Vagina (tissue), 2 donors: ENCODE measurements around the gene LRMDA.

Experiments
- POLR2A ChIP-seq, 2 donors: fragments of 450-650 bp; IDR thresholded peaks; one replicate each; pipeline ENCODE4 v1.6.1; 2017; ENCODE audit warnings: antibody characterized with exemption in 2 of 2, mild to moderate bottlenecking in 2 of 2, moderate library complexity in 2 of 2
- POLR2AphosphoS5 ChIP-seq, 2 donors: sonication (generic); formaldehyde crosslinking; IDR thresholded peaks; one replicate each; pipeline ENCODE4 v1.9.0; 2017; ENCODE audit warnings: antibody characterized with exemption in 2 of 2, mild to moderate bottlenecking in 2 of 2, low read depth in 1 of 2; ENCODE audit not compliant: insufficient read depth in 1 of 2
- TF ChIP-seq, protein P1 (sequence below), 3 experiments: fragments of 450-650 bp in 2 of 3; fragments of 200-600 bp in 1 of 3; sonication (generic) in 1 of 3; IDR thresholded peaks; one replicate each; pipeline ENCODE4 v1.5.1; 2017 to 2019; ENCODE audit warnings: antibody characterized with exemption in 3 of 3, mild to moderate bottlenecking in 2 of 3, moderate library complexity in 2 of 3

DNA sequence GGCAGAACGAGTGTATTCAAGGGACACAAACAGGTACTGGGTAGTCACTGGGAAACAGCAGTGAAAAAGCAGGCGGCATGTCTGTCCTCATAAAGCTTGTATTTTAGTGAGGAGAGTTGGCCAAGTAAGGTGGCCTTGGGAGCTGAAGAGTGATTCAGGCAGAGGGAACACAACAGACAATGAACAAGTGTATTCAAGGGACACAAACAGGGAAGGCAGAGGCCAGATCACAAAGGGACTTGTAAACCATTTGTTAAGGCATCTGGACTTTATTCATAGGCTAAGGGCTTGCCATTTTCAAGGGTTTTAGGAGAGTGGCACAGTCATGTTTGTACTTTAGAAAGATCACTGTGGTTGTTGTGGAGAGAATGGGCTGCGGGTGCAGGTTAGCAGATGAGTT is 49.0 kb downstream of the LRMDA start:
- TF ChIP-seq, protein P1, sequence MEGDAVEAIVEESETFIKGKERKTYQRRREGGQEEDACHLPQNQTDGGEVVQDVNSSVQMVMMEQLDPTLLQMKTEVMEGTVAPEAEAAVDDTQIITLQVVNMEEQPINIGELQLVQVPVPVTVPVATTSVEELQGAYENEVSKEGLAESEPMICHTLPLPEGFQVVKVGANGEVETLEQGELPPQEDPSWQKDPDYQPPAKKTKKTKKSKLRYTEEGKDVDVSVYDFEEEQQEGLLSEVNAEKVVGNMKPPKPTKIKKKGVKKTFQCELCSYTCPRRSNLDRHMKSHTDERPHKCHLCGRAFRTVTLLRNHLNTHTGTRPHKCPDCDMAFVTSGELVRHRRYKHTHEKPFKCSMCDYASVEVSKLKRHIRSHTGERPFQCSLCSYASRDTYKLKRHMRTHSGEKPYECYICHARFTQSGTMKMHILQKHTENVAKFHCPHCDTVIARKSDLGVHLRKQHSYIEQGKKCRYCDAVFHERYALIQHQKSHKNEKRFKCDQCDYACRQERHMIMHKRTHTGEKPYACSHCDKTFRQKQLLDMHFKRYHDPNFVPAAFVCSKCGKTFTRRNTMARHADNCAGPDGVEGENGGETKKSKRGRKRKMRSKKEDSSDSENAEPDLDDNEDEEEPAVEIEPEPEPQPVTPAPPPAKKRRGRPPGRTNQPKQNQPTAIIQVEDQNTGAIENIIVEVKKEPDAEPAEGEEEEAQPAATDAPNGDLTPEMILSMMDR (IDR thresholded peaks at IDR 0.05): no peak
- TF ChIP-seq POLR2A (IDR thresholded peaks at IDR 0.05) (no peak), POLR2AphosphoS5 (IDR thresholded peaks at IDR 0.05; ENCODE audit: insufficient read depth in 1 of 2, low read depth in 1 of 2) (no peak)
